Fibroblast of lung (primary cell): ENCODE results near the gene GOLM1. TPM values are rescaled to one million over a fixed set of nuclear protein-coding genes. Genes with fewer than 3 reads are reported as not detected.

Source experiments
- DNase-seq, 2 donors: peaks; one replicate each; pipeline versions ENCODE4 v3.0.0 to v3.0.0-alpha.2; 2010; ENCODE audit warnings: low read depth in 2 of 2
- H2AFZ ChIP-seq: 2 replicates; pipeline ENCODE4 v1.5.1; 2012; ENCODE audit warnings: low read length, control low read depth, inconsistent platforms
- H3K27ac ChIP-seq: 2 replicates; pipeline ENCODE4 v1.5.1; 2011; ENCODE audit warnings: low read length, control low read depth; ENCODE audit not compliant: insufficient read depth
- H3K27me3 ChIP-seq: 2 replicates; pipeline ENCODE4 v1.5.1; 2011; ENCODE audit warnings: mild to moderate bottlenecking, low read length; ENCODE audit not compliant: control insufficient read depth, insufficient read depth
- H3K36me3 ChIP-seq: 2 replicates; pipeline ENCODE4 v1.5.1; 2011; ENCODE audit warnings: low read length; ENCODE audit not compliant: control insufficient read depth, insufficient read depth
- H3K4me1 ChIP-seq: 2 replicates; pipeline ENCODE4 v1.5.1; 2011; ENCODE audit warnings: low read length; ENCODE audit not compliant: control insufficient read depth, insufficient read depth; ENCODE audit errors: extremely low read depth
- H3K4me2 ChIP-seq: 2 replicates; pipeline ENCODE4 v1.5.1; 2011; ENCODE audit warnings: low read length, control low read depth; ENCODE audit not compliant: insufficient read depth; ENCODE audit errors: extremely low read depth
- H3K4me3 ChIP-seq, 4 experiments: fragments of 200-600 bp in 1 of 4; sonication (generic) in 1 of 4; replicated peaks in 1 of 4; 2 replicates each; pipeline ENCODE4 v1.5.1; 2011 to 2016; ENCODE audit warnings: low read length in 4 of 4, low read depth in 3 of 4, mild to moderate bottlenecking in 3 of 4, control low read depth in 2 of 4, inconsistent platforms in 1 of 4, mixed read lengths in 1 of 4; ENCODE audit not compliant: insufficient read depth in 1 of 4; ENCODE audit errors: control extremely low read depth in 1 of 4
- H3K79me2 ChIP-seq: 2 replicates; pipeline ENCODE4 v1.5.1; 2012; ENCODE audit warnings: mild to moderate bottlenecking, low read length, inconsistent platforms; ENCODE audit not compliant: control insufficient read depth, insufficient read depth
- H3K9ac ChIP-seq: 2 replicates; pipeline ENCODE4 v1.5.1; 2011; ENCODE audit warnings: mild to moderate bottlenecking, low read length, control low read depth; ENCODE audit not compliant: insufficient read depth
- H3K9me3 ChIP-seq: 2 replicates; pipeline ENCODE4 v1.5.1; 2012; ENCODE audit warnings: low read depth, low read length; ENCODE audit not compliant: control insufficient read depth, insufficient read depth
- H4K20me1 ChIP-seq: 2 replicates; pipeline ENCODE4 v1.5.1; 2011; ENCODE audit warnings: low read length; ENCODE audit not compliant: control insufficient read depth, insufficient read depth; ENCODE audit errors: extremely low read depth
- EZH2 ChIP-seq: IDR thresholded peaks from 2 replicates; pipeline ENCODE4 v1.5.1; 2012; ENCODE audit warnings: low read length, control low read depth, mild to moderate bottlenecking; ENCODE audit errors: missing control alignments
- polyA plus RNA-seq, 2 donors: library from polyadenylated mRNA; depleted of rRNA in 1 of 2; stranded (reverse) in 1 of 2; unstranded in 1 of 2; fragments of >200 nt; gene quantifications; 2 replicates each; pipeline ENCODE4 v1.2.1, GENCODE V29; 2011 to 2012; ENCODE audit warnings: missing spikeins in 1 of 2
- total RNA-seq: library from RNA; depleted of rRNA; stranded (reverse); fragments of >200 nt; gene quantifications from 2 replicates; pipeline ENCODE4 v1.2.1, GENCODE V29; 2014
- TF ChIP-seq, protein P1 (sequence below), 2 donors: IDR thresholded peaks in 1 of 2; conservative IDR thresholded peaks in 1 of 2; 1 replicate in 1 of 2; 2 replicates in 1 of 2; pipeline ENCODE4 v1.5.1; 2011 to 2012; ENCODE audit warnings: low read length in 2 of 2, control low read depth in 1 of 2, inconsistent platforms in 1 of 2, low read depth in 1 of 2, mild to moderate bottlenecking in 1 of 2

The GOLM1 gene
- total and polyA plus RNA-seq, 2 donors (not counting 1 experiment from before 2014, with no cell fraction given): 46.7 to 64.0 TPM

DNA sequence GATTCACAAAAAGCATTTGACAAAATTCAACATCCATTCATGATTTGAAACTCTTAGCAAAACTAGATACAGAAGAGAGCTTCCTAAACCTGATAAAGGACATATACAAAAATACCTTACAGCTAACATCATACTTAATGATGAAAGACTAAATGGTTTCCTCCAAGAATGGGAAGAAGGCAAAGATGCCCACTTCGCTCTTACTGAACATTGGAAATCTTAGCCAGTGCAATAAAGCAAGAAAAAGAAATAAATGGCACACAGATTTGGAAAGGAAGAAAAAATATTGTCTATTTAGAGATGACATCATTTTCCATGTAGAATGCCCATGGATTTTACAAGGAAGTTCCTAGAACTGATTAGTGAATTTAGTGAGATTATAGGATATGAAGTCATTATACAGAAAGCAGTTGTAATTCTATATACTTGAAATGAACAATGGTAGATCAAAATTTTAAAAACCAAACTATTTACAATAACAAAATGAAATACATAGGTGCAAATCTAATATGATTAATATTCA lies 94.0 kb downstream of the GOLM1 start:
- H3K9ac ChIP-seq: no peak overlapping the region
- H4K20me1 ChIP-seq: no peaks in the 10 kb centered on the region
- H3K27ac ChIP-seq: no peak overlapping the region
- no peaks in the 10 kb centered on the region for H3K4me1 ChIP-seq
- no peak for DNase-seq
- no peaks in the 10 kb centered on the region for H3K79me2 ChIP-seq
- H3K27me3 ChIP-seq: no peaks in the 10 kb centered on the region
- no peak for TF ChIP-seq EZH2
- TF ChIP-seq, protein P1, sequence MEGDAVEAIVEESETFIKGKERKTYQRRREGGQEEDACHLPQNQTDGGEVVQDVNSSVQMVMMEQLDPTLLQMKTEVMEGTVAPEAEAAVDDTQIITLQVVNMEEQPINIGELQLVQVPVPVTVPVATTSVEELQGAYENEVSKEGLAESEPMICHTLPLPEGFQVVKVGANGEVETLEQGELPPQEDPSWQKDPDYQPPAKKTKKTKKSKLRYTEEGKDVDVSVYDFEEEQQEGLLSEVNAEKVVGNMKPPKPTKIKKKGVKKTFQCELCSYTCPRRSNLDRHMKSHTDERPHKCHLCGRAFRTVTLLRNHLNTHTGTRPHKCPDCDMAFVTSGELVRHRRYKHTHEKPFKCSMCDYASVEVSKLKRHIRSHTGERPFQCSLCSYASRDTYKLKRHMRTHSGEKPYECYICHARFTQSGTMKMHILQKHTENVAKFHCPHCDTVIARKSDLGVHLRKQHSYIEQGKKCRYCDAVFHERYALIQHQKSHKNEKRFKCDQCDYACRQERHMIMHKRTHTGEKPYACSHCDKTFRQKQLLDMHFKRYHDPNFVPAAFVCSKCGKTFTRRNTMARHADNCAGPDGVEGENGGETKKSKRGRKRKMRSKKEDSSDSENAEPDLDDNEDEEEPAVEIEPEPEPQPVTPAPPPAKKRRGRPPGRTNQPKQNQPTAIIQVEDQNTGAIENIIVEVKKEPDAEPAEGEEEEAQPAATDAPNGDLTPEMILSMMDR (conservative IDR thresholded peaks at IDR 0.05 in 1 of 2, IDR thresholded peaks at IDR 0.05 in 1 of 2; ENCODE audit: low read depth in 1 of 2, low read length in 2 of 2): no peak
- no peaks in the 10 kb centered on the region for H3K9me3 ChIP-seq
- no peak overlapping the region for H3K4me3 ChIP-seq
- H2AFZ ChIP-seq: no peak overlapping the region
- no peak overlapping the region for H3K4me2 ChIP-seq
- peaks cover 2% of the 10 kb centered on the region for H3K36me3 ChIP-seq

DNA sequence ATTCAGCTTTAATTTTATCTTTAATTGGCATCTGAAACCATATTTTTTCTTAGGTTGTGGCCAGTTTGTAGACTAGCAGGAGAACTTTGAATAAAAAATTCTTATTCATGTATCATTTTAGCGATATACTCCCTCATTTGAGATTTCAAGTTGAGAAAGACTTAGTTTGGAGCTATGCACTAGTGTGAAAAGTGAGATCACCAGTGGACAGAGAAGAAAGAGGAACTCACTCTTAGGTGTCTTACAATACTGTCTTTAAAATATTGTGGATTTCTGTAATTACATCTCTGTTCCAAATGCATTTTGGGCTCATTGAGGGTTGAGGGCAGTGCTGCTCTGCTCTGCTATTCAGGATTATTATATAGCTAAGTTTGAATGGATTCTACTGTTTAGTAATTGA lies 103.8 kb downstream of the GOLM1 start:
- Histone ChIP-seq H3K27ac (no peak overlapping the region), H4K20me1 (no peaks in the 10 kb centered on the region), H3K4me1 (no peaks in the 10 kb centered on the region), H3K4me2 (no peak overlapping the region), H3K79me2 (no peaks in the 10 kb centered on the region), H3K27me3 (no peaks in the 10 kb centered on the region), H3K4me3 (no peak overlapping the region), H2AFZ (no peak overlapping the region), H3K36me3 (peaks cover 2% of the 10 kb centered on the region), H3K9me3 (no peaks in the 10 kb centered on the region), H3K9ac (no peak overlapping the region)
- DNase-seq: no peak
- TF ChIP-seq, protein P1 (conservative IDR thresholded peaks at IDR 0.05 in 1 of 2, IDR thresholded peaks at IDR 0.05 in 1 of 2; ENCODE audit: low read depth in 1 of 2, low read length in 2 of 2): no peak
- TF ChIP-seq EZH2: no peak

DNA sequence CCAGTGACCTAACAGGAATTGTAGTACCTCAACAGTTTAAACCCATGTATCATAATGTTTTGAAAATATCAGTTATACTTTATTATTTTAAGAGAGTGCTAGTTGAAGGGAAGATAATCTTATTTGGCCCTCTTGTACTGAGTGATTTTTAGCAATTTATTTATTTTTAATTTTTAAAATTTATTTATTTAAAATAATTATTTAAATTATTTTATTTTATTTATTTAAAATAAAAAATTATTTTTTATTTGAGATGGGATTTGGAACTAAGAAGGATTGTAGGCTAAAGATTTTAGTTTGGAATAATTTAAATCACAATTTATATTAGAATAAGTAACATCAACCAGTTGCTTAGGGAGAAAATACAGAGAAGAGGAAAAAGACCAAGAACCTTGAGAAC lies 104.3 kb downstream of the GOLM1 start:
- no peak for DNase-seq

More for the DNA sequence above, 104.3 kb downstream of the GOLM1 start:
- H3K9ac ChIP-seq: no peak overlapping the region
- no peaks in the 10 kb centered on the region for H3K79me2 ChIP-seq
- no peak overlapping the region for H3K27ac ChIP-seq
- TF ChIP-seq, protein P1 (conservative IDR thresholded peaks at IDR 0.05 in 1 of 2, IDR thresholded peaks at IDR 0.05 in 1 of 2; ENCODE audit: low read depth in 1 of 2, low read length in 2 of 2): no peak
- no peak for TF ChIP-seq EZH2
- no peak overlapping the region for H2AFZ ChIP-seq
- H4K20me1 ChIP-seq: no peaks in the 10 kb centered on the region
- H3K4me3 ChIP-seq: no peak overlapping the region
- peaks cover 2% of the 10 kb centered on the region for H3K36me3 ChIP-seq
- H3K4me1 ChIP-seq: no peaks in the 10 kb centered on the region
- no peaks in the 10 kb centered on the region for H3K27me3 ChIP-seq
- H3K4me2 ChIP-seq: no peak overlapping the region
- H3K9me3 ChIP-seq: no peaks in the 10 kb centered on the region
